Endothelial cell of umbilical vein (primary cell): ENCODE measurements around the gene CDH22. TPM values are rescaled to one million over a fixed set of nuclear protein-coding genes. Genes with fewer than 3 reads are reported as not detected.

Experiments used
- BruUV-seq: library from RNA; stranded (reverse); fragments of 400-500 nt; replicated peaks from 2 replicates; lab custom pipeline; 2021; lab: Mats Ljungman, UMichigan
- CTCF ChIA-PET: fragments of 300-600, 350-600 bp; sonication (Branson Sonifier 250); formaldehyde crosslinking; loops from one replicate; lab custom pipeline; 2021; ENCODE audit warnings: antibody characterized with exemption, inconsistent platforms; lab: Charles Lee
- POLR2A ChIA-PET: fragments of 300-600, 350-600 bp; sonication (Branson Sonifier 250); formaldehyde crosslinking; loops from one replicate; lab custom pipeline; 2021; ENCODE audit warnings: antibody characterized with exemption, inconsistent platforms; lab: Charles Lee
- DNase-seq: peaks from one replicate; pipeline ENCODE4 v3.0.0-alpha.2; 2011; ENCODE audit warnings: low read depth, low spot score
- FAIRE-seq: peaks from 2 replicates; lab custom pipeline; 2011; peaks lifted over from hg19 to GRCh38; lab: Jason Lieb, UNC
- H2AFZ ChIP-seq: 2 replicates; pipeline ENCODE4 v1.6.0; 2012; ENCODE audit warnings: low read depth, low read length, control low read depth, inconsistent platforms
- H3K27ac ChIP-seq: 2 replicates; pipeline ENCODE4 v1.5.1; 2011; ENCODE audit warnings: low read depth, mild to moderate bottlenecking, control low read depth, low read length, moderate library complexity; ENCODE audit not compliant: insufficient read depth
- H3K27me3 ChIP-seq, 2 experiments: 2 replicates each; pipeline versions ENCODE4 v1.6.0 to v1.6.1; 2011; ENCODE audit warnings: low read length in 2 of 2, mixed read lengths in 1 of 2; ENCODE audit not compliant: control insufficient read depth in 2 of 2, insufficient read depth in 2 of 2
- H3K36me3 ChIP-seq, 2 experiments: 2 replicates in 1 of 2; 3 replicates in 1 of 2; pipeline ENCODE4 v1.5.1; 2011; ENCODE audit warnings: low read length in 2 of 2, mild to moderate bottlenecking in 1 of 2, moderate library complexity in 1 of 2; ENCODE audit not compliant: control insufficient read depth in 2 of 2, insufficient read depth in 2 of 2; ENCODE audit errors: extremely low read depth in 1 of 2
- H3K4me1 ChIP-seq: 3 replicates; pipeline ENCODE4 v1.5.1; 2011; ENCODE audit warnings: mild to moderate bottlenecking, low read length; ENCODE audit not compliant: control insufficient read depth, insufficient read depth; ENCODE audit errors: extremely low read depth
- H3K4me2 ChIP-seq: 2 replicates; pipeline ENCODE4 v1.6.1; 2011; ENCODE audit warnings: low read length, control low read depth, mixed read lengths; ENCODE audit not compliant: insufficient read depth
- H3K4me3 ChIP-seq, 3 experiments: fragments of 200-600 bp in 1 of 3; sonication (generic), shearing (Covaris generic) in 1 of 3; replicated peaks in 1 of 3; 2 replicates each; pipeline ENCODE4 v1.5.1; 2011 to 2016; ENCODE audit warnings: control low read depth in 3 of 3, low read length in 3 of 3, mild to moderate bottlenecking in 2 of 3, inconsistent platforms in 1 of 3, low read depth in 1 of 3, moderate library complexity in 1 of 3; ENCODE audit not compliant: insufficient read depth in 1 of 3
- H3K79me2 ChIP-seq: 2 replicates; pipeline ENCODE4 v1.6.0; 2012; ENCODE audit warnings: low read length, inconsistent platforms; ENCODE audit not compliant: control insufficient read depth, insufficient read depth
- H3K9ac ChIP-seq: replicated peaks from 2 replicates; pipeline ENCODE3; 2011; ENCODE audit warnings: low read length, control low read depth; ENCODE audit not compliant: insufficient read depth; ENCODE audit errors: extremely low read depth
- H3K9me1 ChIP-seq: replicated peaks from 3 replicates; pipeline ENCODE4 v1.6.0; 2011; ENCODE audit warnings: mild to moderate bottlenecking, low read length; ENCODE audit not compliant: control insufficient read depth, insufficient read depth; ENCODE audit errors: extremely low read depth
- H3K9me3 ChIP-seq: replicated peaks from 2 replicates; pipeline ENCODE4 v1.5.1; 2012; ENCODE audit warnings: low read length, inconsistent platforms; ENCODE audit not compliant: control insufficient read depth, insufficient read depth
- H4K20me1 ChIP-seq: replicated peaks from 2 replicates; pipeline ENCODE3; 2011; ENCODE audit warnings: mild to moderate bottlenecking, low read length; ENCODE audit not compliant: control insufficient read depth, insufficient read depth; ENCODE audit errors: extremely low read depth
- CTCF ChIP-seq, 2 donors: IDR thresholded peaks; 1 replicate in 1 of 2; 2 replicates in 1 of 2; pipeline ENCODE4 v1.5.1; 2011; ENCODE audit warnings: low read length in 2 of 2, mild to moderate bottlenecking in 2 of 2, moderate library complexity in 2 of 2, control low read depth in 1 of 2, inconsistent platforms in 1 of 2, low read depth in 1 of 2; ENCODE audit not compliant: insufficient read depth in 1 of 2; ENCODE audit errors: extremely low read depth in 1 of 2
- EZH2 ChIP-seq: IDR thresholded peaks from 2 replicates; pipeline ENCODE4 v1.6.1; 2012; ENCODE audit warnings: borderline replicate concordance, low read depth, mild to moderate bottlenecking, moderate library complexity, low read length, inconsistent platforms; ENCODE audit not compliant: severe bottlenecking
- GATA2 ChIP-seq: IDR thresholded peaks from 2 replicates; pipeline ENCODE4 v1.7.0; 2011; ENCODE audit warnings: low read depth, mild to moderate bottlenecking, moderate library complexity, mixed read lengths, low read length; ENCODE audit not compliant: insufficient read length, insufficient read depth
- MYC ChIP-seq: IDR thresholded peaks from one replicate; pipeline ENCODE4 v1.6.1; 2011; ENCODE audit warnings: mild to moderate bottlenecking, low read depth, low read length
- POLR2A ChIP-seq: IDR thresholded peaks from 2 replicates; pipeline ENCODE4 v1.6.1; 2012; ENCODE audit warnings: low read depth, mild to moderate bottlenecking, control low read depth, low read length
- POLR2AphosphoS5 ChIP-seq: IDR thresholded peaks from 2 replicates; pipeline ENCODE4 v1.6.1; 2012; ENCODE audit warnings: low read depth, mild to moderate bottlenecking, control low read depth, low read length, moderate library complexity; ENCODE audit not compliant: insufficient read depth
- dilution Hi-C: fragments of 300-500 bp; cut with MboI; formaldehyde crosslinking; loops from one replicate; pipeline ENCODE4 v1.15.0; 2019; ENCODE audit warnings: low sequenced_read_pairs; ENCODE audit not compliant: extremely low pct_ligation_motif_present
- intact Hi-C: fragments of 100-400 bp; cut with micrococcal nuclease; formaldehyde crosslinking; loops from one replicate; pipeline ENCODE4 v1.10.0; 2022
- polyA plus RNA-seq, 4 experiments: library from polyadenylated mRNA; depleted of rRNA in 3 of 4; stranded (reverse) in 3 of 4; unstranded in 1 of 4; fragments of >200 nt; gene quantifications; 2 replicates each; pipeline versions ENCODE4 v1.2.1 to v1.2.3, GENCODE V29; 2011 to 2012; ENCODE audit warnings: missing spikeins in 1 of 4
- total RNA-seq: library from RNA; stranded (reverse); gene quantifications from 2 replicates; pipeline ENCODE4 v1.2.3, GENCODE V29; 2021

The CDH22 gene
- total and polyA plus RNA-seq, 2 donors (not counting 3 experiments of a cell fraction or from before 2014, with no cell fraction given), result not detected

DNA sequence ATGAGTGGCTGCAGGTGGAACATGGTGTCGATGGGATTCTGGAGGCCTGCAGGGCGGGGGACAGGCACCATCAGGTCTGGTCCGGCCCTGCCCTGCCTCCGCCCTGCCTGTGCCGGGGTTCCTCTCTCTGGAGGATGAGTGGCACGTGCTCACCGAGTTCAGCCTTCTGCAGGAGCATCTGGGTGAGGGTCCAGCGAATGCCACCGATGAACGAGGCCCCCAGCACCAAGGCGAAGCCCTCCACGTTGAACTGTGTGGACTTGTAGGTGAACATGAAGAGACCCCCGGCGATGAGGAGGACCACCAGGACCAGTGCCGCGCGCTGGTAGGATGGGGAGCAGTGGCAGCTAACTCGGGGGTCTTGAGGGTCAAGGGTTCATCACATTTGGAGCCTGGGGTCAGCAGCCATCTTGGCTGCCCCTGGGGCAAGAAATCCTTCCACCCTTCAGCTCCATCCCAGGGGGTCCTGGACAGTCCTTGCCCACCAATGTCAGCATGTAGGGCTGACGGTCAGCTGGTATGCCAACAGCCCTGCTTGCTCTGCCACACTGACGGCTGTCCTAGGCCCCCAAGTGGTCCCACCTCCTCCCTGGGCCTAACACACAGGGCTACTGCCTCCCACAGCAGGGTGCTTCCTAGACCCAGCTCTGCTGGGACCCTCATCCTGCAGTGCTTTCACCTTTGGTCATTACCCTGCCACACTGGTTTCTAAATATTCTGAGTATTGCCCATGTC lies 46.8 kb upstream of the CDH22 start:
- Histone ChIP-seq H3K36me3 (peaks cover 0 to 5% of the 10 kb centered on the region in 2 experiments), H3K79me2 (no peaks in the 10 kb centered on the region), H3K27me3 (no peaks in the 10 kb centered on the region), H2AFZ (no peak overlapping the region), H3K4me2 (no peak overlapping the region), H3K9me1 (no peaks in the 10 kb centered on the region), H3K9ac (no peak overlapping the region), H3K4me1 (peaks cover 6% of the 10 kb centered on the region), H3K27ac (no peak overlapping the region), H3K9me3 (no peaks in the 10 kb centered on the region), H4K20me1 (no peaks in the 10 kb centered on the region), H3K4me3 (no peak overlapping the region)
- CTCF ChIA-PET, result no interaction called here
- intact Hi-C loops (no loop called here), dilution Hi-C loops (no loop called here)
- POLR2A ChIA-PET, result no interaction called here
- FAIRE-seq (no peak), DNase-seq (no peak)
- TF ChIP-seq POLR2A (no peak), POLR2AphosphoS5 (no peak), GATA2 (no peak), MYC (no peak), CTCF (IDR thresholded peaks at IDR 0.05; ENCODE audit: extremely low read depth in 1 of 2, insufficient read depth in 1 of 2, low read depth in 1 of 2, low read length in 2 of 2) (no peak), EZH2 (no peak)
- no TSS peak for BruUV-seq
